ENCODE data around the gene CFH. TPM values are rescaled to one million over a fixed set of nuclear protein-coding genes. Genes with fewer than 3 reads are reported as not detected.

Gene CFH
- polyA plus RNA-seq, 1 donor from 2014 or later: not detected

DNA sequence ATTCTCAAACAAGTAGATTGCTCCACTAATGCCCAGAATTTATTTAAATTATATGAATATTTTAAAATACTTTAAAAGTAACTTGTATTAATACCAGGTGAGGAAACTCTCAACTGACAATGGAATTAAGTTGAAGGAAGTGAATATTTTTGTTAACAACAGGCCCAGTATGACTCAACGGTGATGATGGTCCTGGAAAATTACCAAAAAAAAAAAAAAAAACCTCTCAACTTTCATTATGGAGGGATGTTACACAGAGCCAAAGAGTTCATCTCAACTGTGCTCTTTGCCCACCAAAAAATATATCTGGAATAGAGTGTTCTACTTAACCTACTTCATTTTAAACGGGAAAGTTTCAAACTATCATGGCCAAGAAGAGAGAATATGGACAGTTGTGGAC lies 28.3 kb downstream of the CFH start:
- H3K9me3 ChIP-seq (ENCODE audit: low read length): no peaks in the 10 kb centered on the region
- no peaks in the 10 kb centered on the region for H3K9me2 ChIP-seq (ENCODE audit: insufficient read depth, low read length)
- TF ChIP-seq REST (IDR thresholded peaks at IDR 0.05; ENCODE audit: borderline replicate concordance): no peak
- no peak for TF ChIP-seq POLR2AphosphoS5 (IDR thresholded peaks at IDR 0.05)
- no peak for TF ChIP-seq RAD21 (conservative IDR thresholded peaks at IDR 0.05)
- TF ChIP-seq CTCF (IDR thresholded peaks at IDR 0.05; ENCODE audit: poor library complexity, severe bottlenecking): no peak
- TF ChIP-seq MXI1 (conservative IDR thresholded peaks at IDR 0.05; ENCODE audit: poor library complexity, severe bottlenecking): no peak
- TF ChIP-seq EZH2 (IDR thresholded peaks at IDR 0.05; ENCODE audit: borderline replicate concordance, insufficient read depth, low read length, poor library complexity, severe bottlenecking): no peak
- no peak for TF ChIP-seq EP300 (conservative IDR thresholded peaks at IDR 0.05; ENCODE audit: poor library complexity, severe bottlenecking)
- no peak for TF ChIP-seq SMC3 (conservative IDR thresholded peaks at IDR 0.05; ENCODE audit: poor library complexity)
- TF ChIP-seq TAF1 (IDR thresholded peaks at IDR 0.05; ENCODE audit: low read depth): no peak
- H3K79me2 ChIP-seq (replicated peaks; ENCODE audit: insufficient read depth, low read length): no peaks in the 10 kb centered on the region
- no peaks in the 10 kb centered on the region for H3K27me3 ChIP-seq (ENCODE audit: insufficient read depth, low read depth, low read length)
- no peak overlapping the region for H2AFZ ChIP-seq (ENCODE audit: low read depth, low read length)
- no peak overlapping the region for H3K4me2 ChIP-seq (ENCODE audit: low read length)
- H3K9ac ChIP-seq (ENCODE audit: low read length): no peak overlapping the region
- H3F3A ChIP-seq (ENCODE audit: insufficient read depth, low read length, poor library complexity, severe bottlenecking): no peaks in the 10 kb centered on the region
- no peak overlapping the region for H3K4me3 ChIP-seq (ENCODE audit: low read length)
- no peaks in the 10 kb centered on the region for H3K36me3 ChIP-seq (ENCODE audit: insufficient read depth, low read length)
- H4K20me1 ChIP-seq (ENCODE audit: insufficient read depth): no peaks in the 10 kb centered on the region
- H3K27ac ChIP-seq (ENCODE audit: low read length): no peak overlapping the region

DNA sequence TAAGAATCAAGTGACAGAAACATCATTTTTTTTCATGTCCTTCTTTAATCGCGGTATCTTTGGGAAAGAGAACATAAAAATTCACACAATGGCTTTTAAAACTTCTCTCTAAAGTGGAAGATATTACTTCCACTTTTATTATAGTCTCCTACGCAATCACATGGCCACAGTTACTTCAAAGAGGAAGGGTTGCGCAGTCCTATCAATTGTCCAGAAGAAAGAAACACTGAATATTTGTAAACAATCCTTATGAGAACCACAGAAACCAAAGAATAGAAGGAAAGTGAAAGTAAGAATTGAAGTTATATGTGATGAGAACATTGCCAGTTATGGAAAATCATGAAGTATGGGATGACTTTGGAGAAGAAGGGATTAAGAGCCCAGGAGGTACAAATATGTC lies 32.6 kb downstream of the CFH start:
- H3K9me3 ChIP-seq (ENCODE audit: low read length): no peaks in the 10 kb centered on the region
- H3K36me3 ChIP-seq (ENCODE audit: insufficient read depth, low read length): no peaks in the 10 kb centered on the region
- H3K4me3 ChIP-seq (ENCODE audit: low read length): no peak overlapping the region
- no peak overlapping the region for H2AFZ ChIP-seq (ENCODE audit: low read depth, low read length)
- no peak overlapping the region for H3K27ac ChIP-seq (ENCODE audit: low read length)
- H3K27me3 ChIP-seq (ENCODE audit: insufficient read depth, low read depth, low read length): no peaks in the 10 kb centered on the region
- TF ChIP-seq CTCF (IDR thresholded peaks at IDR 0.05; ENCODE audit: poor library complexity, severe bottlenecking): no peak
- no peak for TF ChIP-seq POLR2AphosphoS5 (IDR thresholded peaks at IDR 0.05)
- no peak for TF ChIP-seq SMC3 (conservative IDR thresholded peaks at IDR 0.05; ENCODE audit: poor library complexity)
- TF ChIP-seq MXI1 (conservative IDR thresholded peaks at IDR 0.05; ENCODE audit: poor library complexity, severe bottlenecking): no peak
- TF ChIP-seq EP300 (conservative IDR thresholded peaks at IDR 0.05; ENCODE audit: poor library complexity, severe bottlenecking): no peak
- TF ChIP-seq REST (IDR thresholded peaks at IDR 0.05; ENCODE audit: borderline replicate concordance): no peak
- TF ChIP-seq EZH2 (IDR thresholded peaks at IDR 0.05; ENCODE audit: borderline replicate concordance, insufficient read depth, low read length, poor library complexity, severe bottlenecking): no peak
- no peak for TF ChIP-seq TAF1 (IDR thresholded peaks at IDR 0.05; ENCODE audit: low read depth)
- no peaks in the 10 kb centered on the region for H4K20me1 ChIP-seq (ENCODE audit: insufficient read depth)
- no peaks in the 10 kb centered on the region for H3K9me2 ChIP-seq (ENCODE audit: insufficient read depth, low read length)
- H3K4me2 ChIP-seq (ENCODE audit: low read length): no peak overlapping the region
- no peaks in the 10 kb centered on the region for H3K79me2 ChIP-seq (replicated peaks; ENCODE audit: insufficient read depth, low read length)
- no peaks in the 10 kb centered on the region for H3F3A ChIP-seq (ENCODE audit: insufficient read depth, low read length, poor library complexity, severe bottlenecking)
- H3K9ac ChIP-seq (ENCODE audit: low read length): no peak overlapping the region

Measured in neural cell (in vitro differentiated cells).